SIG-M5 (cell line): ENCODE data around the gene IL22RA2.
"Not testable (repeated sequence)": the region's sequence is repeated elsewhere in the genome, so short reads cannot be mapped to it uniquely, and the experiment has no call there.

Source experiments
- DNase-seq: peaks from one replicate; lab custom pipeline; 2025; lab: John Stamatoyannopoulos, UW

IL22RA2 gene, protein sequence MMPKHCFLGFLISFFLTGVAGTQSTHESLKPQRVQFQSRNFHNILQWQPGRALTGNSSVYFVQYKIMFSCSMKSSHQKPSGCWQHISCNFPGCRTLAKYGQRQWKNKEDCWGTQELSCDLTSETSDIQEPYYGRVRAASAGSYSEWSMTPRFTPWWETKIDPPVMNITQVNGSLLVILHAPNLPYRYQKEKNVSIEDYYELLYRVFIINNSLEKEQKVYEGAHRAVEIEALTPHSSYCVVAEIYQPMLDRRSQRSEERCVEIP

DNA sequence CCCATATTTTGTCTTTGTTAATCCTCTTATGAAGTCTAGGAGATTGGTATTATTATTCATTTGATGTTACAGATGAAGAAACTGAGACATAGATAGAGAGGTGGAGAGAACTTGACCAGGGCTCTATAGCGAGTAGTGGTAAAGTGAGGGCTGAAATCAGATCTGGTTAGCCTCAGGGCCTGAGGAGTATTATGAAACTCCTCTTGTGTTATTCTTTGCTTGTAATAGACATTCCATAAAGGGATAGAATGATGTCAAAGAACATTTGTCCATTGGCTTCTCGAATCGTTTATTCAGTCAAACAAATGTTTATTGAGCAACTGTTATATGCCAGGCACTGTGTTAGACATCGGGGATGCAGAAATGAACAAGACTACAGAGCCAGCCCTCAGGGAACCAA is at the start of gene IL22RA2:
IL22RA2 (minus strand) TSS at position 144 of the 400 bp plus-strand sequence. CDS start 11,895 bp downstream, outside the sequence.
- no peak for DNase-seq

DNA sequence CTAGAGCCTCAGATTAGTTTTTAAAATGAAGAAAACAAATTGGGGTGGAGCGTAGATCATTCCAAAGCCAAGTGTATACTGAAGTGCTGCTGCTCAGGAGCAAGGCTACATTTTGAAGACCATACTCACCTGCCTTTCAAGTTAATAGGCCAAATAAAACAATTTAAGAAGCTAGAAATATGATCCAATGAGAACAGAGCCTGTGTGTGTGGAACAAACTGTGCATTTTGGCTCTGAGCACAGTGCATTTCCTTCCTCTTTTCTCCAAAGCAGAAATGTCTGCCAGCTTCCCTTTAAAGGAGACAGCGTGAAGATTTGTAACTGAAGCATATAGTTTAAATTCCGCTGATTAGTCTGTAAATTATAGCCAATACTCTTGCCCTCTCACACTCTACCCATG is 48.9 kb upstream of the IL22RA2 start:
- peak; percentile 31 for DNase-seq

DNA sequence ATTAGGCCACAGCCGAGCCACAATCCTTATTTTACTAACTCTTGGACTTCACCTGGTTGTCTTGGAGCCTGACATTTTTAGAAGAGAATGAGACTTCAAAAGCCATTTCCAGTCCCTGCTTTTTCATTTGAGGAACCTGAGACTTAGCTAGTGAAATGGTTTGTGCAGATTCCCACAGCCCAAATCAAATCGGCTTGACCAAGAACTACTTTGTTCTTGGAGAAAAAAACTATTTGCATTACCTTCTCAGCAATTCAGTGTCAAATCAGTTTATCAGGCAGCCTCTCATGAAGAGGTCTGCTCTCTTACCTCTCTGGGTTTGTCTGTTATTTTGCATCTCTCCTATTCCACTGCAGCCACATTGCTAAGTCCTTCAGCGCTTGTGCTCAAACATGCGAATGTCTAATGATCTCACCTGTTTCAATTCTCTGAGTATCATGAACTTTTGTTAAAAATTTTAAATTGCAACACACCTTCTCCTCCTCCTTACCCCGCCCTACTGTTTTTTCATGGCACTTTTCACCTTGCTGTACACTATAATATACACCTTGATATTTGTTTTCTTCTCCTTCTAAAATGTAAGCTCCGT is 46.3 kb upstream of the IL22RA2 start:
- no peak for DNase-seq

DNA sequence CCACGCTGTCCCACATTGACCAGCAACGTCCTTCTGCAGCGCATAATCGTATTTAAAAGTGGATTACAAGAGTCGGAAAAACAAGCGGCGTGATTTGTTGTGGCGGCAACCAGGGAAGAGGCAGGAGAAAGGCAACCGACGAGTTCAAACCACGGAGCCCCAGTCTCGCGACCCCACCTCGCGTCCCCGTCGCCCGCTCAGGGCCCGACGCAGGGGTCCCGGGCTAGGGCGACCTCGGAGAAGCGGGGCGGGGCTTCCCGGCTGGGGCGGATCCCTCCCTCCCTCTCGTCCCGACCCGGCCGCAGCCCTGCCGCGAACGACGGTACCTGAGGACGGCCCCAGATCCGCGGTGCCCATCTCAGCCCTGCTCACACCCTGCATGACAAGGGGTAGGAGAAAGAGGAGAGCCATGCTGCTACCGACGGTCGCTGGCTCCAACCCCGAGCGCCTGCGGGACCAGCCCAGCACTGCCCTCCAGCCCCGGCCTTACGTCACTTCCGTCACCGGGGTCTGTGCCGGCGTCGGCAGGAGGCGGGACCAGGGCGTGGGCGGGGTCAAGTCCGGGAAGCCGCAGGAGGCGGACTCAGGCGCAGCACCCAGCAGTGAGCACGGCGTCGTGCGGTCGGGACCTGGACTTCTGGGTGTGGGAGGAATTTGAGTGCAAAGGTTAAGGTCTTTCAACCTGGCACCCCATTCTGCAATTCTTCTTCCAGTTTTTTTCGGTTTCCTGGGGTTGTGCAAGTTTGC is 45.6 kb upstream of the IL22RA2 start, which contains the start of gene IFNGR1:
IFNGR1 (minus strand) TSS at position 469 of the 747 bp plus-strand sequence; CDS start at position 411, 58 bp downstream.
- DNase-seq = peak; percentile 62

DNA sequence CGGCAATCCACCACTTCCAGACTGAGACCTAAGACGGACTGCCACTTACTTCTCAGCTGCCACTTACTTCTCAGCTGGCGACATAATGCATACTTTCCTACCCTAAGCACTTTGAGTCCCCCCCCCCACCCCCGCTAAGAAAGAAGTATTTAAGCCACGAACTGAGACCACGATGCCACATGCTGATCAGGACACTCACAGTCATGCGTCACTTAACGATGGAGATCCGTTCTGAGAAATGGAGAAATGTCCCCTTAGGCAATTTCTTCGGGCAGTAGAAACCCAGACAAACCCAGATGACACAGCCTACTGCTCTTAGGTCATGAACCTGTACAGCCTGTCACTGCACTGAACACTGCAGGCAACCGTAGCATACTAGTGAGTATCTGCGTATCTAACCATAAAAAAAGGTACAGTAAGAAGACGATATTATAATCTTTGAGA is 45.1 kb upstream of the IL22RA2 start:
- DNase-seq = peak; percentile 27

DNA sequence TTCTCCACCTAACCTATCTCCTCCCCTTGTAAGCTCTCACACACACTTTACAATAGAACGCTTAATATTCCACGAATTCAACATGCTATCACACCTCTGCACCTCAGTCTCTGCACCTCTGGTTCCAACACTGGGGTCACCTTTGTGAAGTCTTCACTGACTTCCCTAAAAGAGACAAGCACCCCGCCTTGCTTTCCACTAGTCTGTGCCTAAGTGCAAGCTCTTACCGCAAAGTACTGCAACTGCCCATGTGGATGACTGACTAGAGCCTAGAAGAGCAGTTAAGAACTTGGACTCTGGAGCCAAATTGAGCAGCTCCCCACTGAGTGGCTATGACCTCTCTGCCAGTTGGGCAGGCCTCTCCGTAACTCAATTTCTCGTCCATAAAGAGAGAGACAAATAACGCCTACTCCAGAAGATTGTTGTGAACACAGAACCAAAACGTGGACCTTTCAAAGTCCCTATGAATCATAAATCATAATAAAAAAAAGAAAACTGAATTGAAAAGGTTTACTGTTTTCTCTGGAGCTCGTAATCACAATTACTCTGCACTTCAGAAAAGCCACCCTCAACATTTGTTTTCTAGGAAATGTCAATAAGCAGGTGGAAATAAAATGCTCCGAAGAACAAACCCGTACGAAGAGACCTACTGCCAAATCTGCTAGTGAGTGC is 44.5 kb upstream of the IL22RA2 start:
- peak; percentile 52 for DNase-seq

DNA sequence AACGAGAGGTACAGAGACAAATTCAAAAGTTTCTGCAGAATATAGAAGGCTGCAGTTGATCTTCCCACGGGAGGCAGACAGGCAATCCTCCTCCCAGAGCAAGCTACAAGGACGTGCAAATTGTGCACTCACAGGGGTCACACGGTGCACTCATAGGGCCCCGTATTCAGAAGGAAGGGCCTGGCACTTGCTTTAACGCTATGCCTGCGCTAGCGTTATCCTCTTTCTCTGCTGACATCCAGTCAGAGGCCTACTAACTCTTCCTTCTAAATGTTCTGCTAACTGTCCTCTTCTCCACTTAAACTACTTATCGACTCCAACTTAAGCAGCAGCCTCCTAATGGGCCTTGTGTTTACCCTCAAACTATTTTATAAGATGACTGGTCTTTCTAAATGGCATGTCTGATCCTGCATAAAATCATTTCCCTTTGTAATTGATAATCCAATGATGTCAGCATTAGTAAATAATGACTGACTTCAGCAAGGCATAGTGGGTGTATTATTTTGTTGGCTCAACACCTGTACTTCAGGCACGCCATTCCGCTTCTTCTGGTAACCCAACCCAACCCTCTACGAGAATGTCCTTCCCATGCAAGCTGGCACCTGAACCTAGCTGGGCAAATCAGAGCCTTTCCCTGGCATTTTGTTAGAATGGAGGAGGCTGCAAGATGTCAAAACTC is 43.6 kb upstream of the IL22RA2 start:
- DNase-seq = no peak

DNA sequence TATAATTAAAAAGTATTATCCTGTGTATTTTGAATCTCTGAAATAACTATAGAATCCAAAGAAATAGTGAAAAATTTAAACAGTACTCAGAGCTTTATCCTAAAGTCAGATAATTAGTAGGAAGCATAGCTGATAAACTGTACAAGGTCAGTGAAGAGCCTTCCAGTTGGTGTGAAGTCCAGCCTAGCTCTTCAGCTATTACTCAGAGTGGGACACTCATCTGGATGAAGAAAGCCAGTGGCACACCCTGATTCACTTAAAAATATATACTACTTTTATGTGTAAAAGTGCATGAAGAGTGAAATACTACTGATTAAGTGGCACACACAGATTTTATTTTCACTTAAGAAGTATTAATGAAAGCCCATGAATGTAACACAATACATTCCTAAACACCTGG is 42.7 kb upstream of the IL22RA2 start:
- DNase-seq = no peak

DNA sequence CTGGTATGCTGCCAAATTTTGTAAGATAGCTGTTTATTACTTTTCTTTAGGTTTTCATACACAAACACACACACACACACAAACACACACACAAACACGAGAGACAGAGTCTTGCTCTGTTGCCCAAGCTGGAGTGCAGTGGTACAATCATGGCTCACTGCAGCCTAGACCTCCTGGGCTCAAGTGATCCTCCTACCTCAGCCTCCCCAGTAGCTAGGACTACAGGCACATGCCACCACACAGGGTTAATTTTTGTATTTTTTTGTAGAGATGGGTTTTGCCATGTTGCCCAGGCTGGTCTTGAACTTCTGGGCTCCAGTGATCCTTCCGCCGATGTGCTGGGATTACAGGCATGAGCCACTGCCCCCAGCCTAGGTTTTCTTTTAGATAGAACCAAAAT is 42.2 kb upstream of the IL22RA2 start:
- DNase-seq = not testable (repeated sequence)

DNA sequence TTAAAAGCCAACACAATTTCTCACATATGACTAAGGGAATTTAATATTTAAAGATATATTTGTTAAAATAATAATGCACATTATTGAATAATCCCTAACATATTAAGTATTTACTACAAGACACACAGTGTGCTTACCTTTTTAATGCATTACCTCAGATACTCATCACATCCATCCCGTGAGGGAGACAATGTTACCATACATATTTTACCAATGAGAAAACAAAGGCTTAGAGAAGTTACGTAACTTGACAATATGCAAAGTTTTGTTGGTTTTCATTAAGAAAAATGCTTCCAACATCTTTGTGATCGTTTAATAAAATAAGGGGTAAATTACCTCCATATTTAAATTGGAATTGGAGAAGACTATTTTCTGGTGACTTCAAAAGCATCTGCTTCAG is 41.5 kb upstream of the IL22RA2 start:
- no peak for DNase-seq

DNA sequence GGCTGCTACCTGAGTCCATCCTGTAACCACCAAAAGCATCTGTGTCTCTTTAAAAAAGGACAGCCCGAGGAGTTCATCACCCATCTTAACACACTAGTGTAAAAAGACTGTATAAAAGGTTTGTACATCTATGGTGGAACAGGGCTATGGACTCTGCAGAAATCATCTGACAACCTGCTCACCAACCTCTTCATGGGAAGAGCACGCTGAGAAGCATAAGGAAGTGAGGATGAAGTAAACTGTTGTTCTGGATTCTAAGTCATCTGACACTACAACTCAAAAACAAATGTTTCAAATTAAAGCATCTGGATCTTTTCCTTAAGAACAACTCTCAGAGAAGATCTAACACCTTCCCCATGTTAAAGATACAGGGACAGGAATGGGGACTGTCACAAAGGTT is 40.4 kb upstream of the IL22RA2 start:
- DNase-seq = no peak

DNA sequence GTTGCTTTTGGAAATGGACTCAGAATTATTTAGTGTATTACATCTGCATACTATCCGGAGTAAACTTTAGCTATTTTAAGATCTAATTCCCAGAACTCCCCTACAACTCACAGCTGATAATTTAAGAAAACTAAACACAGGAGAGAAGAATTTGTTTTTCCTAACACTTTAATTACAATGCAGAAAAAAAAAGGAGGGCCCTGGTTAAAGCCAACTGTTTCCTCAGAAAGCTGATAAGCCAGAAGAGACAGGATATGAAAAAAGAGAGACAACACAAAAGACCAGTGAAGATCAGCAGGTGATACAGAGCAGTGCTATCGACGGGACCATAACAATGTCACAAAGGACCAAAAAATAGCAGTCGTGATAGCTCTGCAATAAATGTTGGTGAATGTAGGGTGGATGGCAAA is 39.9 kb upstream of the IL22RA2 start:
- no peak for DNase-seq

DNA sequence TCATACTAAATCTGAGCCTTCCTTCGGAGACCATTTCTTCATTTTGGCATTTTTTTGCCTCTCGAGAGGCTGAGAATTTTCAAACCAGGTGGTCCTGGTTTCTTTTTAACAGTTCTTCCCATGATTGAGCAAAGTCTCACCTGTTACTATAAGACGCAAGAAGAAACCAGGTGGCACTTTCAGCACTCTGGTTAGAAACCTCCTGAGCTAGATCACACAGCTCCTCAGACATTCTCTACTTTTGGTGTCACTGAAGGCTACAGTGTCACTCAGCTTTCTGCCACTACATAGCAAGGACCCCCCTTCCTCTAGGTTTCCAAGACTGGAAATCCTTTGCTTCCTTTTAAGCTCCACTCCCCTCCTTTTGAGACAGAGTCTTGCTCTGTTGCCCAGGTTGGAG is 38.5 kb upstream of the IL22RA2 start:
- no peak for DNase-seq

DNA sequence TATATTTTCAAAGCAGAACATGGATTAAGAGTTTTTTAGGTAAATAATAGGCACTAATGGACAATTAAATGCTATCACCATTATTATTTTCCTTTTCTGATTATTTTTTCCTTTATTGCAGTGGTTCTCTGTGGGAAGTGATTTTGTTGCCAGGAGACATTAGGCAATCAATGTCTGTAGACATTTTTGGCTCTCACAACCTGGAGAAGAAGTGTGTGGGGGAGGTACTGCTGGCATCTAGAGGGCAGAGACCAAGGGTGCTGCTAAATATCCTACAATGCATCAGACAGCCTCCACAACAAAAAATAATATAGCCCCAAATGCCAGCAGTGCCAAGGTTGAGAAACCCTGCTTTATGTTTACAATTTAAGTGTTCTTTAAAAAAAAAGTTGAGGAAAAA is 37.5 kb upstream of the IL22RA2 start:
- no peak for DNase-seq

DNA sequence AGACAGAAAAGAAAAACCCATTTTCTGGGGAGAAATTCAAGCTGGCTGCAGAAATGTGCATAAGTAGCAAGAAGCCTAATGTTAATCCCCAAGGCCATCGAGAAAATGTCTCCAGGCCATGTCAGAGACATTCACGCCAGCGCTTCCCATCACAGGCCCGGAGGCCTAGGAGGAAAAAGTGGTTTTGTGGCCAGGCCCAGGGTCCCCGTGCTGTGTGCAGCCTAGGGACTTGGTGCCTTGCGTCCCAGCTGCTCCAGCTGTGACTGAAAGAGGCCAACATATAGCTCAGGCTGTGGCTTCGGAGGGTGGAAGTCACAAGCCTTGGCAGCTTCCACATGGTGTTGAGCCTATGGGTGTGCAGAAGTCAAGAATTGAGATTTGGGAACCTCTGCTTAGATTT is 34.8 kb upstream of the IL22RA2 start:
- no peak for DNase-seq

DNA sequence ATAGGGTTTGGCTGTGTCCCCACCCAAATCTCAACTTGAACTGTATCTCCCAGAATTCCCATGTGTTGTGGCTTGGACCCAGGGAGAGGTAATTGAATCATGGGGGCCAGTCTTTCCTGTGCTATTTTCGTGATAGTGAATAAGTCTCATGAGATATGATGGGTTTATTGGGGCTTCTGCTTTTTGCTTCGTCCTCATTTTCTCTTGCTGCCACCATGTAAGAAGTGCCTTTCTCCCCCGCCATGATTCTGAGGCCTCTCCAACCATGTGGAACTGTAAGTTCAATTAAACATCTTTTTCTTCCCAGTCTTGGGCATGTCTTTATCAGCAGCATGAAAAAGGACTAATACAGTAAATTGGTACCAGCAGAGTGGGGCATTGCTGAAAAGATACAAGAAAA is 34.0 kb upstream of the IL22RA2 start:
- DNase-seq = not testable (repeated sequence)

DNA sequence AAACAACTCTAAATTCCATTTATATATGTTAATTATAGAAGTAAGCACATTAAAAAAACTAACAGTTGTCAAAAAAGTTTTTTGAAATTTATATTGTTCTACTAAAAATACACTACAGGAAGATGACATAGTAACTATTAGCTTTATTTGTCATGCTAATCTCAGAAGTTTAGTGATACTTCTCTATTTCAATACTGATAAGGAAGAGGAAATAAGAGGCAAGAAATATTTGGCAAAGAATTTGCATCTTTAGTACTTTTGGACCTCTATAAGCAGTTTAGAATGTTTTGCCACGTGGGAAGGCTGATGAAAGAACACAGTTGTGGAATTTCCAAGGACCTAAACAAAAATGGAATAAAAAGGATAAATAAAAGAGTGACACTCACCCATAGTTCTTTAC is 33.1 kb upstream of the IL22RA2 start:
- no peak for DNase-seq

DNA sequence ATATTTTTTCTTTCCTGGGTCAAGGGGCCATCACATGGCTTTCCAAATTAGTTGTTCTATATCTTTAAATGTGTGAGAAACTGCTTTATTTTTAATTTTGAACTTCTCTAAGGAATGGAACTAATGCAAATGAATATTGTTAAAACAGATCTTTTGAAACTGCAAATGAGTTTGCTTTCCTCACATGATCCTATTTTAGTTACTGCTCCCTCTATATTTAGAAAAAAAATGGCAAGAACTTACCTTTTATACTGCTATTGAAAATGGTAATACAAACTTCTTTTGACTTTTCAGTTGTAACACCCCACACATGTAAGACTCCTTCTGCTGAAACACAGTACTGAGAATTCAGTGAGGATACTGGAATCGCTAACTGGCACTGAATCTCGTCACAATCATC is 29.8 kb upstream of the IL22RA2 start:
- no peak for DNase-seq

DNA sequence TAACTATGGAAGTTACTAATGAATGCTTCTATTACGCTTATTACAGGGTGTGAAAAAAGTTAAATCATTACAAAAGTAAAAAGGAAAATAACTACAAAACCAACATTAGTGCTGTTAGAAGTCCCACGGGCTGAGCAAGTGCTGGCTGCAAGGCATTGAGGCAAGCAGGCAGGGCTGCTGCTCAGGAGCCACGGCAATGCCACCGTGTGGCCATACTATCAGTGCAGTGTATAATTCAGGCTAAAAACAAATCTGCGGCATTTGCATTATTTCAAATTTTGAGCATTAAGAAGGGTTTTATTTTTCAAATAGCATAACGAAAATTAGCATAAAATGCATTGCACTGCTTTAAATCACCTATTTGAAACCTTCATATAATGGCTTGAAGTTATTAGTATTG is 28.6 kb upstream of the IL22RA2 start:
- DNase-seq = no peak

DNA sequence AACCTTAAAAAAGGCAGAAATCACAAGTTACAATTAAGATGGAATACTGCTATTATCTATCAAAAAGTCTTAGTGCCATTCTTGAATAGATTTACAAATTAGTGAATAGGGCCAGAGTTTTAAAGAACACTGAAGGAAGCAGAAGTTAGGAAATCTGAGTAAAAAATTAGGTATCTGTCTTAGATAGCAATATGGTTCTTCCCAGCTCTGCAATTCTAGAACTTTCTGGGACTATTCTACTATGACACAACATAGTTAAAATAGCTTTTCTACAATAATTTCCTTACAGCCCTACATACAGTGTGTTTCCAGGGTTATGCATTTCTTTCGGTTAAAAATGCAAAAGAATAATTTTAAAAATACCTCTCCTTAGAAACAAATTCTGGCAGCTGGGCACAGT is 27.6 kb upstream of the IL22RA2 start:
- no peak for DNase-seq

DNA sequence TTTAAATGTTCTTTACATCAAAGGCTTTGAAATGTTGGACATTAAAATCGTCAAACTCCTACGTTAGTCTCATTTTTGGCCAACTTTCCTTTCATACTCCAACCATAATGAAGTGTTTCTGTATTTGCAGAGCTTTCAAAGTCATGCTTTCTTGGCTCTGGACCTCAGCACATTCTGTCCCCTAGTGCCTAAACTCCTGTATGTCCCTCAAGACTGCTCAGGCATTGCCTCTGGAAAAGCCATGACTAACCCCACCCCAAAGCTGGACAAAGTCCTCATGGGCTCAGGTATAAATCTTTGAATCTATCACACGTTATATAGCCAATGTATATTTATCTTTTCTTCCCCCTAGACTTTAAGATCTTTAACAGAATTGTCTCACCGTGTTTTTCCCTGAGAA is 26.8 kb upstream of the IL22RA2 start:
- DNase-seq = no peak
